Measurements from ENCODE around the gene SERBP1. TPM values are rescaled to one million over a fixed set of nuclear protein-coding genes. Genes with fewer than 3 reads are reported as not detected.

Gene SERBP1
- total RNA-seq, 4 donors from 2014 or later, result 115 to 307 (median 143) TPM

DNA sequence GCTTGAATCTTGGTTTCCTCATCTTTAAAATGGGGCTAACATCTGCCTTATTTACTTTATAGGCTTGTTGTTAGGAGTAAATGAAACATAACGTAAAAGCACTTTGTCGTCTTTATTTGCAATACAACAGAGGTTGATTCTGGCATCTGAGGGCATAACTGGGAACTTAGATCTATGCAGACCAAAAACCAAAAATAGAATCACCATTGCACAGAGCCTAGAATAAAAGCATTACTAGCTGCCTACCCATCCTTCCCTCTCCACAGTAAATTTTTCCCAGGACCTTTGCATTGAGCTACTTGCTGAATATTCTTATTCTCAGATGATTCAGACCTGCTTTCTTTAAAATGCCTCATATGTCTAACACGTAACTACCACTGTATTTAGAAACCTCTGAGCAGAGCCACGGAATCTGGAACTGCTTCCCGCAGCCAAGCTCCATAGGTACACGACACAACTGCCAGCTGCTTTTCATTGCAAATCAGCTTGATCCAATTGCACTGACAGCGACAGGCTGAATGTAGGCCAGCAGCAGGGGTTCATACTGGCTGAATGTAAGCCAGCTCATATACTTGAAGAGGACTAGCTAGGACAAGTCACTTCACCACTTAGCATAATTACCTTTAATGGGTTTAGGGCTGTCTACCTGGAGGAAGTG is 33.2 kb upstream of the SERBP1 start:
- Histone ChIP-seq H3K27ac (no peak overlapping the region), H3K9me3 (no peaks in the 10 kb centered on the region), H3K4me1 (no peaks in the 10 kb centered on the region), H3K27me3 (no peaks in the 10 kb centered on the region), H3K36me3 (no peaks in the 10 kb centered on the region), H3K4me3 (no peak overlapping the region)
- intact Hi-C loops (cut with DNase I; ENCODE audit: low total_unique reads), result no loop called here
- no peak for DNase-seq
- no peak for TF ChIP-seq POLR2A (IDR thresholded peaks at IDR 0.05)
- TF ChIP-seq, protein P1, sequence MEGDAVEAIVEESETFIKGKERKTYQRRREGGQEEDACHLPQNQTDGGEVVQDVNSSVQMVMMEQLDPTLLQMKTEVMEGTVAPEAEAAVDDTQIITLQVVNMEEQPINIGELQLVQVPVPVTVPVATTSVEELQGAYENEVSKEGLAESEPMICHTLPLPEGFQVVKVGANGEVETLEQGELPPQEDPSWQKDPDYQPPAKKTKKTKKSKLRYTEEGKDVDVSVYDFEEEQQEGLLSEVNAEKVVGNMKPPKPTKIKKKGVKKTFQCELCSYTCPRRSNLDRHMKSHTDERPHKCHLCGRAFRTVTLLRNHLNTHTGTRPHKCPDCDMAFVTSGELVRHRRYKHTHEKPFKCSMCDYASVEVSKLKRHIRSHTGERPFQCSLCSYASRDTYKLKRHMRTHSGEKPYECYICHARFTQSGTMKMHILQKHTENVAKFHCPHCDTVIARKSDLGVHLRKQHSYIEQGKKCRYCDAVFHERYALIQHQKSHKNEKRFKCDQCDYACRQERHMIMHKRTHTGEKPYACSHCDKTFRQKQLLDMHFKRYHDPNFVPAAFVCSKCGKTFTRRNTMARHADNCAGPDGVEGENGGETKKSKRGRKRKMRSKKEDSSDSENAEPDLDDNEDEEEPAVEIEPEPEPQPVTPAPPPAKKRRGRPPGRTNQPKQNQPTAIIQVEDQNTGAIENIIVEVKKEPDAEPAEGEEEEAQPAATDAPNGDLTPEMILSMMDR (IDR thresholded peaks at IDR 0.05), result no peak

DNA sequence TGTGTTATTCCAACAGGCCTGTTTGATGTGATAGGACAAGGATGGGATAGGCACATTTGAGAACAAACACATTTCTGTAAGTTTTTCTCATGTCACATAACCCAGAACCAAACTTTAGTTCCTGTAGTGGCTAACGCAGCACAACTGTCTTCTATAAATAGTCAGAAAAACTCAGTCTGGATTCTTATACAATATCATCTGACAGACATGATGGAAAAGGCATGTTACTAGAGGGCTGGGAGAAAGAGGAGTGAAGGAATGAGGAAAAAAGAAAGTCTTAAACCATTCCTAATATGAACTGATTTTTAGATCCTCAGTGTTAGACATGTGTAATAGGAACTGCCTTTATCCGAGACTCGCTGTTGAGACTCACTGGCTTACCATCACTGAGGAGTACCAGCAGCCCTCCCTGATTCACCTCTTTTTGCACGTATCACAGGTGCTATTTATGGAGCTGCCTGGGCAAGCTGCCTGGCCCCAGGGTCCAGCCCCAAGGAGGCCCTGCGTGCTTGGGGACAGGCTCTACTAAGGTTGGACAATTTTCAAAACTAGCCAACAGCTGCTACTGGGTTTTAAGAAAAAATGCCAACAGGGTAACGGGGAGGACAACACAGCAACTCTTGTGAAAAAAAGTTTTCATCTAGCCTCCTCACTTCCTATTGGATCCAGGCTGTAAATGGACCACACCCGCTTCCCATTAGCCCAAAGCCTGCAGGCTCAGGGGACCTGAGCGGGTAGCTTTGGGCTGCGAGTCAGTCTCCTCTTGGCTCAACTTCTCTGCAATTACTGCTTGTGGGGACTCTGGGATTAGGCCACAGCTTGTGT is 30.7 kb upstream of the SERBP1 start:
- no peaks in the 10 kb centered on the region for H3K4me1 ChIP-seq
- H3K36me3 ChIP-seq, result no peaks in the 10 kb centered on the region
- H3K9me3 ChIP-seq, result no peaks in the 10 kb centered on the region
- no peak for TF ChIP-seq POLR2A (IDR thresholded peaks at IDR 0.05)
- TF ChIP-seq, protein P1 (IDR thresholded peaks at IDR 0.05), result no peak
- no peaks in the 10 kb centered on the region for H3K27me3 ChIP-seq
- intact Hi-C loops (cut with DNase I; ENCODE audit: low total_unique reads), result no loop called here
- H3K4me3 ChIP-seq, result no peak overlapping the region
- no peak overlapping the region for H3K27ac ChIP-seq
- DNase-seq, result no peak

DNA sequence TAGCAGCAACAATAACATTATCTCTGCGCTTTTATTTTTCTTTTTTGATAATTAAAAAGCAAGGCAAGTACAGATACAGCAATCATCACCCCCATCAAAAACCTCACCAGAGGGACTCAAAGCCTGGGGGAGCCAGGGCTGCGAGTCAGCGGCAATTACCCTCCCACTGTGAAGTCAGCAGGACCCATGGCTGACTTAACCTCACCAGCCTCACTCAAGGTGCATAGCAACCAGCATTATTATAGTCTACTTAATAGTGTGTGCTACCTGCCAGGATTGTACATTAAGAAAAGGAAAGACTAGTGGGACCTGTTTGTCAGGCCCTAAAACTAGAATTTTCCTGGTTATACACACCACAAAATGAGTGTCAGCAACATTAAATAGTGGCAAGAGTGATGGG is 28.9 kb upstream of the SERBP1 start:
- Histone ChIP-seq H3K36me3 (no peaks in the 10 kb centered on the region), H3K4me3 (no peak overlapping the region), H3K9me3 (no peaks in the 10 kb centered on the region), H3K27ac (no peak overlapping the region), H3K4me1 (no peaks in the 10 kb centered on the region), H3K27me3 (no peaks in the 10 kb centered on the region)
- DNase-seq, result no peak
- TF ChIP-seq, protein P1 (IDR thresholded peaks at IDR 0.05), result no peak
- TF ChIP-seq POLR2A (IDR thresholded peaks at IDR 0.05), result no peak
- intact Hi-C loops (cut with DNase I; ENCODE audit: low total_unique reads), result no loop called here

DNA sequence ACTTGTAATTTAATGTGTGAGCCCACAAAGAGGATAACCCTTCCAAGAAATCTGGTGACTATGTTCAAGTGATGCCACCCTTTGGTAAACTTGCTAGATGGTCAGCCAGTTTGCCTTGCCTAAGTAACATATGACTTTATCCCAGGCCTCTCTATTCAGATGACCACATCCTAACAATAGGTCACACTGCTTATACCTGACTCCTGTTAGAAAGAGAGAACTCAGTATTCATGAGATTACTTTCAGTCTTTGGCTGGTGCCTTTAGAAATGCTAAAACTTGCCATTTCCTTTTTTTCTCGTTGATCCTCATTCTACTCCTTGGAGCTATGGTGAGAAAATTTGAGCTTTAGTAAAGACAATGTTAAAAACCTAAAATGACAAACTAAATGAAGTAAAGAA is 28.5 kb upstream of the SERBP1 start:
- Histone ChIP-seq H3K27ac (no peak overlapping the region), H3K9me3 (no peaks in the 10 kb centered on the region), H3K4me1 (no peaks in the 10 kb centered on the region), H3K4me3 (no peak overlapping the region), H3K27me3 (no peaks in the 10 kb centered on the region), H3K36me3 (no peaks in the 10 kb centered on the region)
- no peak for DNase-seq
- intact Hi-C loops (cut with DNase I; ENCODE audit: low total_unique reads), result no loop called here
- TF ChIP-seq, protein P1 (IDR thresholded peaks at IDR 0.05), result no peak
- no peak for TF ChIP-seq POLR2A (IDR thresholded peaks at IDR 0.05)

DNA sequence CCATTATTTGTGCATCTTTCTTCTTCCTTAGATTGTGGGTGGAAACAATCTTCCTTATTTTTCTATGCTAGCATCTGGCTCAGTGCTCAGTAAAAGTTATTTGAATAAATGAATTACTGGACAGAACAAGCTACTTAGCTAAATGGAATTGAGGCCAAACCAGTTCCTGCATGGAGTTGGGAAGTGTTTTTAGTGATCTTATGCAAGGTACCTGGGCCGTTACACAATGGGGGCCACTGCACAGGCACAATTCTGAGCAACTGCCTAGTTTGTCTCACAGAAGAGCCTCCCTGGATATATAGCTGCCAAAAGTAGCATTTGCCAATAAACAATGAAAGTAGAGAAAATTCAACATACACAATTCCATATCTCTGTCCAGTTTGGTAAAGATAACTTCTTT is 27.0 kb upstream of the SERBP1 start:
- Histone ChIP-seq H3K4me3 (no peak overlapping the region), H3K27ac (no peak overlapping the region), H3K4me1 (no peaks in the 10 kb centered on the region)

More for the DNA sequence above, 27.0 kb upstream of the SERBP1 start:
- no peaks in the 10 kb centered on the region for H3K27me3 ChIP-seq
- no peaks in the 10 kb centered on the region for H3K9me3 ChIP-seq
- intact Hi-C loops (cut with DNase I; ENCODE audit: low total_unique reads), result no loop called here
- TF ChIP-seq, protein P1 (IDR thresholded peaks at IDR 0.05), result no peak
- TF ChIP-seq POLR2A (IDR thresholded peaks at IDR 0.05), result no peak
- H3K36me3 ChIP-seq, result no peaks in the 10 kb centered on the region
- DNase-seq, result no peak
